Esophagus muscularis mucosa (tissue), 3 donors: ENCODE measurements around the gene TUT7.

Source experiments
- EP300 ChIP-seq: sonication (generic); formaldehyde crosslinking; IDR thresholded peaks from one replicate; pipeline ENCODE4 v1.6.1; 2017; ENCODE audit warnings: antibody characterized with exemption
- POLR2AphosphoS5 ChIP-seq, 2 donors: sonication (generic); formaldehyde crosslinking; IDR thresholded peaks; one replicate each; pipeline ENCODE4 v1.6.1; 2017; ENCODE audit warnings: antibody characterized with exemption in 2 of 2

DNA sequence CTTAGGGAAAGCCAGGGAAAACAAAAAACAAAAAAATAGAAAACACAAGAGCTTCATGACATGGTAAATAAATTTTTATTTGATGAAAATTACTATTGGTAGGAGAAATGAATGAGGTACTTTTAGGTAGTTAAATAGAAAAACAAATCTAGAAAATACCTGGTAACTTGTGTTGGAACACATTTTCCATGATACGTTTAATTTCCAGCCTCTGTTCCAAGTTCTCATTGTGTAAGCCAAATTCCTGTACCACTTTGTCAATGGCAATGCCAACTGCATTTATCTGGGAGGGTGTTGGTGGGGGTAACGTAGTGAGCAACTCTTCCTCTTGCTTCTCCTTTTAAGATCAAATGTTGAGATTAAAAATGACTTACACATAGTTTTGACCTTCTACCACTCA lies 9.4 kb downstream of the TUT7 start:
- no peak for TF ChIP-seq EP300
- TF ChIP-seq POLR2AphosphoS5 (IDR thresholded peaks at IDR 0.05): no peak
